Smooth muscle cell of the brain vasculature (primary cell): Measurements from ENCODE around the gene TBC1D2.

Experiments
- DNase-seq: peaks from one replicate; pipeline ENCODE4 v3.0.0-alpha.2; 2012; ENCODE audit warnings: low read depth, low spot score

The TBC1D2 gene

DNA sequence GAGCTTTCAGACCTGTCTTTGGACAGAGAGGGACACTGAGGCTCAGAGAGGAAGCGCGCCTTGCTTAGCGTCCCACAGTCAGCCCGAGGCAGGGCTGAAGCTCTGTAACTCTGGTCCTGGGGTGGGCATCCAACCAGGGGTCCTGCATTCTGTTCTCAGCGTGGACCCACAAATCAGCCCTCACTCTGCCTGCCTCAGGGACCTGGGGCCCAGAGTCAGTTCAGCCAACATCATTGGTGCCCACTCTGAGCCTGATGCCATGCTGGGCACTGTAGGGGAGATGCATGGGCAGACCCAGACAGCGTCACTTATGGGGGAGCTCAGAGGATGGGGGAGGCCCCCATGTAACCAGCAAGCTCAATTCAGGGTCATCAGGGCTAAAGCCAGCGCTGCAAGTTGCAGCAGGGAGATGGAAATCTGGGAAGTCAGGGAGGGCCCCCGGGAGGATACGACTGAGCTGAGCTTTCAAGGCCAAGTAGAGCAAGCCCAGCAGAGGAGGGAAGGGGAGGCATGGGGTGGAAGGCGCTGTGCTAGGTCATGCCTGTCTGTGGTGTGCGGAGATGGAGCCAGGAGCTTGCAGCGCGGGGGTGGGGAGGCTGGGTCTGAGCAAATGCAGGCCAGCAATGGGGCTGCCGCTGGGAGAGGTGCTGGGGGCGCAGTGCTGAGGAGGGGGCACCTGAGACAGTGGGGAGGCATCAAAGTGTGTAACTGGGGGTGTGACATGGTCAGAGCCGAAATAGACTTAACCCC lies 84.1 kb downstream of the TBC1D2 start:
- DNase-seq = no peak

DNA sequence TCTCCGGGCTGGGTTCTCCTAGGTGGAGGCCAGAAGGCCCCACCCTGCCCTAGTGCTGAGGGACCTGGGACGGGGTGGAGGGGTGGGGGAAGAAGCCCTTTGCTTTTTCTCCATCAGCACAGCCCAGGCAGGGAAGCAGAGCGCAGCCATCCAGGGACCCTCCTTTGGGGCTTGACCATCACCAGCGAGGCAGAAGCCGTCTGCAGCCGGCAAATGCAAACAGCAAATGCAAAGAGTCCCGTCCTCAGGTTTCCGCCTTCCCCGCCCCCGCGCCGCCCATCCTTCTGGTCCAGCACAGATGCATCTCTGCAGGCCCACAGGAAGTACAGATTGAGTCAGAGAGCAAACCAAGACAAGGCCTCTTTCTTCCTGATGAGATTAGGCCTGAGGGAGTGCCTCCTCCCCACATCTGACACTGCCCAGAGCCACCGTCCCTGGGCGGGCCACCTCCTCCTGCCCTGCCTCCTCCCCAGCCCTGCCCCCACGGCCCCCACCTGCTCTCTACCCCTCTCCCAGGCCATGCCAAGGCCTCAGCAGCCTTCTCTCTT lies 86.4 kb downstream of the TBC1D2 start:
- no peak for DNase-seq

GRCh38 chr9:98168153-98168780 lies 87.2 kb downstream of the TBC1D2 start:
- no peak for DNase-seq

DNA sequence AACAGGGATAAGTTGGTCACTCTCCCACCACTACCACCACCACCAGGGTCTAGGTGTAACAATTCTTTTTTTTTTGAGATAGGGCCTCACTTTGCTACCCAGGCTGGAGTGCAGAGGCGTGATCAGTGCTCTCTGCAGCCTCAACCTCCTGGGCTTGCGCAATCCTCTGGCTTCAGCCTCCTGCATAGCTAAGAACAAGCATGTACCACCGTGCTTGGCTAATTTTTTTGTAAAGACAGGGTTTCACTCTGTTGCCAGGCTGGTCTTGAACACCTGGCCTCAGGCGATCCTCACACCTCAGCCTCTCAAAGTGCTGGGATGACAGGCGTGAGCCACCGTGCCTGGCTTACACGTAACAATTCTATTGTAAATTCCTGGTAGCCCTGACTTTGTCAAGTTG lies 90.5 kb downstream of the TBC1D2 start:
- DNase-seq = no peak

GRCh38 chr9:98162613-98163012 lies 92.8 kb downstream of the TBC1D2 start:
- DNase-seq = no peak

- no peak for DNase-seq
Observed at GRCh38 chr9:98161851-98162250, 93.6 kb downstream of the TBC1D2 start.

- DNase-seq = no peak
Observed at GRCh38 chr9:98159790-98160189, 95.7 kb downstream of the TBC1D2 start.

DNA sequence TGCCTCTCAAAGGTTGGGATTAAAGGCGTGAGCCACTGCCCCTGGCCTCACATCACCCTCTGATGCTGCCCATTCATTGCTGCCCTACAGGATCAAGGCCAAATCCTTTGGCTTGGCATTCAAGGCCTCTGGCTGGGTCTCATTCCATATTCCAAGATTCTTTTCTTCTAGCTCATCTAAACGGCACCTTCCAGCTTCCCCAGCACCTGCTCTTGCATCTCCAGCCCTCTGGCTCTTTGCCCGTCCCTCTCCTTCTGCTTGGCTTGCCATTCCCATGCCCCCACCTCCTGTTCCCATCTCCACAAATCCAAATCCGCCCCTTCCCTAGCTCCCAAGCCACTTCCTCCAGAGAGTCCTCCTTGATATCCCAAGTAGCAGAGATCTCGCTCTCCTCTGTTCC lies 96.1 kb downstream of the TBC1D2 start:
- DNase-seq = no peak

- no peak for DNase-seq
Observed at GRCh38 chr9:98158071-98158831, 97.2 kb downstream of the TBC1D2 start.

GRCh38 chr9:98157372-98157771 lies 98.1 kb downstream of the TBC1D2 start:
- no peak for DNase-seq

- DNase-seq = no peak
Observed at GRCh38 chr9:98154678-98155077, 100.8 kb downstream of the TBC1D2 start.

- DNase-seq = no peak
Observed at GRCh38 chr9:98152526-98152925, 102.9 kb downstream of the TBC1D2 start.

GRCh38 chr9:98150721-98151120 lies 104.7 kb downstream of the TBC1D2 start:
- DNase-seq = no peak

DNA sequence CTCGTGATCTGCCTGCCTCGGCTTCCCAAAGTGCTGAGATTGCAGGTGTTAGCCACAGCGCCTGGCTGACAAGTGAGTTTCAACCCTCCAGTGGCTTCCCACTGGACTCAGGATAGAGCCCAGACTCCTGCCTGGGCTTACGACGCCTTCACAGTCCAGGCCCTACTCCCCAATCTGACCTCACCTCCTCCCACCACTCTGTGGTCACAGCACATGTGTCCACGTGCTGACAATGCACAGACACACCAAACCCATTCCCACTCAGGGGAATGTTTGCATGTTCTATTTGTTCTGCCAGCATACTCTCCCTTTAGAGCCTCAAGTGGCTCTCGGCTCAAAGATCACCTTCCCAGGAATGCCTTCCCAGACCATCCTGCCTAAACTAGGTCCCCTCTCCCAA lies 105.3 kb downstream of the TBC1D2 start:
- no peak for DNase-seq

- no peak for DNase-seq
Observed at GRCh38 chr9:98149422-98149821, 106.0 kb downstream of the TBC1D2 start.
